ENCODE results near the gene SHLD1.
A peak's percentile ranks its signal among the peaks of the same experiment; 100 is the strongest.
"Not testable (repeated sequence)": the region's sequence is repeated elsewhere in the genome, so short reads cannot be mapped to it uniquely, and the experiment has no call there.

SHLD1 gene

DNA sequence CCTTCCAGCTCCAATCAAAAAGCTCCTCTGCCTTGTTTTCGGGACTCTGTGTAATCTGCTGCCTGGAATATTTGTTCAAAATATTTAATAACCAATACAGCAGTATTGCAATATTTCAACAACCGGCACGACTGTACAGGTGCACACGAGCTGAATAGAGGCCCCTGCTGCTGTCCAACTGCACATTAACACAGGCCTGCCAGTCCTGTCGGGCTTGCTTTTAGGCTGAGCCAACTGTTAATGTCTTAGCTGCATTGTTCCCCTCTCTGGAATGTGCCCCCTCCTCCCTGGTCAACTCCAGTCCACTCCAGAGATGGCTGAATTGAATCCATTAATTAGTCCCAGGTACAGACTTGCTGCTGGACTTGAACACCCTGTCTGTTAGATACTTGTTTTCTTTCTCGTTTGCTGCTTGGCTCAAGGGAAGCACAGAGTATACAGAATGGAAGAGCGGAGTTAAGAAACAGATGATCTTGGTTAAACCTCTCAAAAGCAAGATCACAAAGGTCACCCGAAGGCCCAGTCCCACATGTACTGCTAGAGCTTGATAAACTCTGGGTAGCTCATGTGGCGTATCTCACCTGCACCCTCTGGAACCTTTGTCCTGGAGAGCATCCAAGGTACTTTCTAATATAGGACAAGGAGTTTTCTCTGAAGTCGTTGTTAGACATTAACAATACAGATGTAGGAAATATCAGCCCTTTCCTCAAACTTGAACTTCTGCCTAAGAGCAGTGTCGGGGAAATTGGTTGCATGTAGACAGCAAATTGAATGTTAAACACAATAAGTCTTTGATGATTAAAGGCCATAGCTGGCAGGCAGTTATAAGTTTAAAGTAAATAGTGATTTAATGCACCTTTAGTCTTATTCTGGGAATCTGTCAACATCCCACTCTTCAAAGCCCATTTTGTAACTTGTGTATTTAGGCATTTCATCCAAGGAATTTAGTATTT is 31.9 kb downstream of the SHLD1 start:
- DNase-seq = no peak

DNA sequence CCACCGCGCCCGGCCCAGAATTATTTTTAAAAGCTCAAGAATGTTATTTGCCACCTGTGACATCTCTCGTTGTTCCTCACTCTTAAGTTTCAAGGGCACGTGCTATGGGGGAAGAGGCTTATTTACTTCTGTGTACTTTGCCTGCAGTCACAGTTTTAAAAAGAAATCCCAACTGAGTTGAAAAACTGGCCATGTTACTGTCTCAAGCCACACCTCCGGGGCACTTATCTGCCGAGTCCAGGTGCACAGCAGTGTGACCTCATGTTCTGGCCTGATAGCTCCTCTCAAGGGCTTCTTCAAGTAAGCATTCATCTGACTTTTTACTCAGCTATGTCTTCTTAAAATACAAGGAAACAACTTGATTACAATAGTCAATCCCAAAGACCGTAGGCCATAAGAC is 34.5 kb downstream of the SHLD1 start:
- no peak for DNase-seq

DNA sequence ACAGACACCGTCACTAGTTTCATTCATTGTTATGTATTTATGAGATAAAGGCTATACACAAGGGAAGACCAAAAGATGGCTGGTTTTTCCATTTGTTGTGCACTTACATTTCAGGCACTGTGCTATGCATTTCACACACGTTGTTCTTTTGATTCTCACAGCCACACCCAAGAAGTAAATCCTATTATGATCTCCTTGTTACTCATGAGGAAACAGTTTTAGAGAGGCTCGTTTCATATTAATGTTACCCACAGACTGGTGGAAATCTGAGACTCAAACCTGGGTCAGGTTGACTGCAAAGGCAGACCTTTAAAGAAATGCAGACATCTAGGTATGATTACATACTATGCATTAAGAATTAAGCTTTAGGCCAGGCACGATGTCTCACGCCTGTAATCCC is 34.9 kb downstream of the SHLD1 start:
- DNase-seq = no peak

DNA sequence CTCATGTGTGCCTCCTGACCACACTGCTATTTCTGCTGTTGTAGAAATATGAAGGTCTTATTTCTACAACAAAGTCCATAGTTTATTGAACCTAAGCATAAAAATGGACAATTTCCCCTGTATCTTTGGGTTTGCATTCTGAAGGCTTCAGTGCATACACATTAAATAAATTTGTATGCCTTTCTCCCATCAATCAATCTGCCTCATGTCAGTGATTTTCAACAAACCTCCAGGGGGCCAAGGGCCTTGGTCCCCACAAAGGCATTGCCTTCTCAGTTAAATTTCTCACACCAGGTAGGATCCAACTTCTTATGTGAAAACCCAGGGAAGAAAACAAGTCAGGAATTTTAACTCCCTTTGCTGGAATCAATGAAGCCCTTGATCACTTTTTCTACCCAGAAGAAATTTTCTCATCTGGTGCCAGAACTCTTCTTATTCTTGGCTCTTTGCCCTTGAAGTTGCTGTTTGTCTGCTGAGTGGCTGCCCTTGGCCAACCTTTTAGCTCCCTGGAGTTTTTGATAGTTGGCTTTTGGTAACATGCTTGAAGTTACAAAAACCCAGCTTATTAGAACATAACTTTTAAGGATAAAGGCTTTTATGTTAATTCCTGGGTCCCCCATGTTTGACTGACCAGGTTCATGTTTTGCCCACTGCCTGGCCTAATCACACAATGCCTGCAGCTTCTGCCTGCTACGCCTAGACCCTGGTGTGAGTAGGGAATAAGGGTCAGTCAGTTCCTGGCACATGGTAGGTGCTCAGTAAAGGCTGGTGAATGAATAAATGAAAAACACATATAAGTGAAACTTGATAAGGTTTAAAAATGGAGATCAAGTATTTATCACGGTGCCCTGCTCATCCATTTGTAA is 37.0 kb downstream of the SHLD1 start:
- DNase-seq = no peak

DNA sequence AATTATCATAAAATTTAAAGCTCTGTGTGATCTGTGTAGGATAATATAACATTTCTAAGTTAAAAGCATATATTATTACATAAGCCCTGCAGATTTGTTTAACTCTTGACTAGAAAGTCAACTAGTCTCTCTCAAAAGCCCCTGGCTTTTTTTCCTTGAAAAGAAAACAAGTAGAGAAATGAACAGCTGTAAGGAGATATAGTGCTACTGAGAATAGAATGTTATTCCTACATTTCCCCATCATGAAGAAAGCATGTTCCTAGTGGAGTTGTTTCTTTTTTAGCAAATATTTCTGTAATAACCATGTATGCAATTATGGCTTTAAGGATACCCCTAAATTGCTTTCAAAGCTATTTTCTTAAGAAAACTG is 37.6 kb downstream of the SHLD1 start:
- DNase-seq = no peak

DNA sequence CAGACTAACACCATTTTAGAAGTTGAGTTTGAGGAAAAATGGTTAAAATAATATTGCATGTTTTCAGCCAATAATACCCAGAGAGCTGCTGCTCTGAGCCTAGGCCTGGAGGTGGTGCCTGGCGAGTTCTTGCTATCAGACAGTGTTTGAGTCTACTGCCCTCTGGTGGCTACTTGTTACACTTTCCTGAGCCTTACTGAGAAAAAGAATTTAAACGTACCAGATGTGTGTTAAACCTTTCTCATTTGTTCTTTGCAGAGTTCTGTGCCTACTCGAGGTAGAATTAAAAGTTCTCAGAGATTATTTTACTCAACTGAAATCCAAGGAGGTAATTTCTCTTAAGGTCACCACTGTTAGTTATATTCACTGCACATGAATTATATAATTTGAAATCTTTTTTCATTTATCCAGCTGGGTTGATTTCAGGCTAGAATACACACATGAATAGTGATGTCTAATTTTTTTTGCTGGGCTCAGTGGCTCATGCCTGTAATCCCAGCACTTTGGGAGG is 38.2 kb downstream of the SHLD1 start:
- DNase-seq = peak; percentile 84 to 90

DNA sequence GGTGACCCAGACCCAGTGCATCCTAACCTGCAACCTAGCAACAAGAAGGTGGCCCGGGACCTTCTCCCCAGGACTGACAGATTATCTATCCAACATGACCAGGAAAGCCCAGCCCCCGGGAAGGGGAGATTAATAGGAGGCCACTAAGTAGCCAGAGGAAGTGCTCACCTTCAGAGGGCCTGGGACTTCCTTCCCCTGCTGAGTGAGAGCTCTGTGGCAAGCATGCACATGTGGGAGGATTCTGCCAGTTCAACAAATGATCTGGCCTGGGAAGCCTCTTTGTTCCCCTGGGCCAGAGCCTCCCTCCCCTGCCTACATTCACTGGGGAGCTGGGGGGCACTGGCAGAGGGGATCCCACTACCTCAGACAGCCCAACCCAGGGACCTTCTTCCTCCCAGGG is 39.6 kb downstream of the SHLD1 start:
- DNase-seq = no peak

DNA sequence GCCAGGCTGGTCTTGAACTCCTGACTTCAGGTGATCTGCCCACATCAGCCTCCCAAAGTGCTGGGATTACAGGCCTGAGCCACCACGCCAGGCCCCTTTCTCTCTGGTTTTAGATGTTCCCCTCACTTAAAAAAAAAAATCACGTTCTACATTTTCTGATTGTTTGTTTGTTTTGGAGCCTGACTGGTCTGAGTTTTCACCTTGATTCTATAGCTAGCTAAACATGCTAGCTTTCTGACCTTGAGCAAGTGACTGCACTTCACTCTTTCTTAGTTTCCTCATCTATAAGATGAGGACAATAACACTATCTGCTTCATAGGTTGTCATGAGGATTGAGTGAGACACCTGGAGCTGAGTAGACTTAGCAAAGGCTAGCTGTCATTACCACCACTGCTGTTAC is 43.7 kb downstream of the SHLD1 start:
- no peak for DNase-seq

DNA sequence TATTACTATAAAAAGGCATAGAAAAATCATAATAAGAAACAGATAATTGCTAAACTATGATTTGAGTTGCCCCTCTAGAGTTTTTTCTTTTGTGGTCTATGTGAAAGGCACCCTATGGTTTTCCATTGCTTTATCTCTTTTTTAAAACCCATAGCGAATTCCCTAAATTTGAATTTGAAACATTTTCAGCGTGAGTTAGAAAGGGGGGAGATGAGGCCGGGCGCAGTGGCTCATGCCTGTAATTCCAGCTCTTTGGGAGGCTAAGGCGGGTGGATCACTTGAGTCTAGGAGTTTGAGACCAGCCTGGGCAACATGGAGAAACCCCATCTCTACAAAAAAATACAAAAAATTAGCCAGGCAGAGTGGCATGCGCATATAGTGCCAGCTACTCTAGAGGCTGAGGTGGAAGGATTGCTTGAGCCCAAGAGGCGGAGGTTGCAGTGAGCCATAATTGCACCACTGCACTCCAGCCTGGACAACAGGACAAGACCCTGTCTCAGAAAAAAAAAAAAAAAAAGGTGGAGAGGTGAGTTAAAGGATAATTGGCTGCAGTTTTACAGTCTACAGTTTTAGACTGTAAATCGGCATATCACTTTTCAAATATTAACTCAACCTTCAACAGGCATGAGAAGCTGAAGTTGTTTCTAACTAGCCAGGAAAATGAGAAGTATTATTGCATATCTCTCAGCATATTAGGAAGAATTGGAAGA is 46.3 kb downstream of the SHLD1 start:
- no peak for DNase-seq

DNA sequence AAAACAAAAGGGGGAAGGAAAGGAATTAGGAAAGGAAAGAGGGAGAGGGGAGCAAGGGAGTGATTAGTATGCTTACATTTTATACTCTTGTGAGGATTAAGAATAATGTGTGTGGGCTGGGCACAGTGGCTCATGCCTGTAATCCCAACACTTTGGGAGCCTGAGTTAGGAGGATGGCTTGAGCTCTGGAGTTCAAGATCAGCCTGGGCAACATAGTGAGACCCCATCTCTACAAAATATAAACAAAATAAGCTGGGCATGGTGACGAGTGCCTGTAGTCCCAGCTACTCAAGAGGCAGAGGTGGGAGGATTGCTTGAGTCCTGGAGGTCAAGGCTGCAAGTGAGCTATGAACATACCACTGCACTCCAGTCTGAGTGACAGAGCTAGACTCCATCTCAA is 47.0 kb downstream of the SHLD1 start:
- DNase-seq = no peak

DNA sequence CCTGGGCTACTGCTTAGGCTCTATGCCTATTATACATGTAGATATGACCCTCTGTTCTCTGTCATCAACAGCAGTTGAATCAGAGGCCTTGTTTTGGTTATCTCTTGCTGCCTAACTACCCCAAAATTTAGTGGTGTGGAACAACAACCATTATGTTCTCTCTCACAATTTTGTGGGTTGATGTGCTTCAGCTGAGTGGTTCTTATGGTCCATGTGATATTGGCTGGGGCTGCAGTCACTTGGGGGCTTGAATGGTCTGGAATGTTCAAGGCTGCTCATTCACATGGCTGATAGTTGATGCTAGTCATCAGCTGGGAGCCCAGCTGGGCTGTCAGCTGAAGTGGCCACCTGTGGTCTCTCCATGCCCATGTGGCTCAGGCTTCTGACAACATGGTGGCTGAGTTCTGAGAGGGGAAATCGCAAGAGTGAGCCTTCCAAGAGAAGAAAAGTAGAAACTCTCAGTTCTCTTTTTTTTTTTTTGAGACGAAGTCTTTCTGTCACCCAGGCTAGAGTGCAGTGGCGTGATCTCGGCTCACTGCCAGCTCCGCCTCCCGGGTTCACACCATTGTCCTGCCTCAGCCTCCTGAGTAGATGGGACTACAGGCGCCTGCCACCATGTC is 47.8 kb downstream of the SHLD1 start:
- peak in 1 of 2 donors; percentile 35 for DNase-seq

DNA sequence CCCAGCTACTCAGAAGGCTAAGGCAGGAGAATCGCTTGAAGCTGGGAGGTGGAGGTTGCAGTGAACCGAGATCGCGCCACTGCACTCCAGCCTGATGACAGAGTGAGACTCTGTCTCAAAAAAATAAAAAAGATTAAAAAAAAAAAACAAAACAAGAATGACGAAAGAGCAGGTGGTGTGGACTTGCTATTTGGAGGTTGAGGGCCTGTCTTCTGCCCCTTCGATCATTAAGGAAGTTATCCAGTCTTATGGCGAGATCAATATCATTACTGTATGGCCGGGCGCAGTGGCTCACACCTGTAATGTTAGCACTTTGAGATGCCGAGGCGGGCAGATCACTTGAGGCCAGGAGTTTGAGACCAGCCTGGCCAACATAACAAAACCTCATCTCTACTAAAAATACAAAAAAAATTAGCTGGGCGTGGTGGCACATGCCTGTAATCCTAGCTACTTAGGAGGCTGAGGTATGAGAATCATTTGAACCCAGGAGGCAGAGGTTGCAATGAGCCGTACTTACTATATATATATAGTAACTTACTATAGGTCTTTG is 53.6 kb downstream of the SHLD1 start:
- DNase-seq = not testable (repeated sequence)

DNA sequence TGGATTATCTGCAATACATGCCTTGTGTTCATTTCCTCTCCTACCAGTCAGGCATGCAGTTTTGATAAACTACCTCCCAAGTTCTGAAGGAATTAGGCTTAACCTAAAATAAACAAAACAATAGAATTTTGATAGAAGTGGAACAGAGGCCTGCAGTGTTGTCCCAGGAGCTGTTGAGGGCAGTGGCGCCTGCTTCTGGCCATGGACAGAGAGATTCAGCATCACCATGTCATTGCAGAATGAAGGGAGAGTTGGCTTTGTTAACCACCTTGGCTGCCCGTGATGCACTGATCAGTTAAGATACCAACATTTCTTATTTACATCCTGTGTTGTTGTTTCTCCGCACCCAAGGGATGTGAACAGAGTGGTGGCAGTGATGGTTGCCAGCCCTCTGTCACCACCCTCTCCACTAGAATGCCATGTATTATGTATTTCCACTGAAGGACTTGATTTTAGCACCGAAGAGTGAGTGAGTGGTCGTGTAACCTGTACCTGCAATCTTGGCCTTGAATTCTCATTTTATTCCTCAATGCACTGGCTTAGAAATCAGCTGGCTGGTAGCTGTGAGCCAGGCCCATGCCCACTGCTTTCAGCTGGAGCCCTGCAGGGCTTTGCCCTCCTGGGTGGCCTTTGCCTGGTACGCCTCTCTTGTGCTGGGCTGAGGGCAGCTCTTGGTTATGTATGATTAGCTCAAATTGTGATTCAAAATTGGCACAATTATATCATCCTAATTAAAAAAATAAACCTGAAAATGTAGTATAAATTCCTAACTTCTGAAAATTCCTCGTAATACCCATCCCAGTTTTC is 56.5 kb downstream of the SHLD1 start:
- no peak for DNase-seq

DNA sequence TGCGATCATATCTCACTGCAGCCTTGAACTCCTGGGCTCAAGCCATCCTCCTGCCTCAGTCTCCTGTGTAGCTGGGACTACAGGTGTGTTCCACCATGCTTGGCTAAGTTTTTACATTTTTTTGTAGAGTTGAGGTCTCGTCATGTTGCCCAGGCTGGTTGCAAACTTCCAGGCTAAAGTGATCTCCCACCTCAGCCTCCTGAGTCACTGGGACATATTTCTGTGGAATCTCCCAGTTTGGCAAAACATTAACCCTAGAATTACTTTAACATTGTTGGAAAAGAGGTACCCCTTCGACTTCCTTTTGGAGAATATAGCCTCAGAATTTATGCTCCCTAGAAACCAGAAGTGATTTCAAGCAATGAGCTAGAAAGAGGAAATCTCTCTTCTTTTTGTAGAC is 57.2 kb downstream of the SHLD1 start:
- DNase-seq = no peak

DNA sequence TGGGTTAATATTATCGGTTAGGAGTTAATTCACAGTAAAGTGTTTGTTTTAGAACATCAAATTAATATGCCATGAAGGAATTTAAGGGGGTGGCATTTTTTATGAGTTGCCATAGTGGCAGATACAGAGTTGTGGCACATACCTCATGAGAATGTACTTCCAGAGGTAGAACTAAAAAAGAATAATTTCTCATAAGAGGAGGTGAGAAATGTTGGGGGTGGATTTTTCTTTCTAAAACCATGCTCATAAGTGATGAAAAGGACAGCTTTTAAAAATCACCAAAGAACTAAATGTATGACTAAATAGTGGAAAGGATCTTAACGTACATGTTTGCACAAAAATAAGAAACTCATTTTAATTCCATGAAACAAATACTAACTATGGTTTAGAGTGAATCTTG is 58.7 kb downstream of the SHLD1 start:
- no peak for DNase-seq

DNA sequence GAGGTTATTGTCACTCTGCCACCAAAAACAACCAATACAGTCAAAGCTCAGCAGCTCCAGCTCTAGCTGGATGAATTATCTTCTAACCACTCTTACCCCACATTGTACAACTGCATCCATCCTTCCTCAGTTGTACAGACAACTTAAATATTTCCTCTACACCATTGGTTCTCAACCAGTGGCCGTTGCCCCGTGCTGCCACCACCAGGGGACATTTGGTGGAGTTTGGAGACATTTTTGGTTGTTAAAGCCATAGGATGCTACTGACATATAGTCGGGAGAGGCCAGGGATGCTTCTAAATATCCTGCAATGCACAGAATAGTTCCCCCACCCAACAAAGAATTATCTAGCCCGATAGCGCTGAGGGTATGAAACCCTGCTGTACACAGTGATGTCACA is 59.3 kb downstream of the SHLD1 start:
- DNase-seq = no peak

DNA sequence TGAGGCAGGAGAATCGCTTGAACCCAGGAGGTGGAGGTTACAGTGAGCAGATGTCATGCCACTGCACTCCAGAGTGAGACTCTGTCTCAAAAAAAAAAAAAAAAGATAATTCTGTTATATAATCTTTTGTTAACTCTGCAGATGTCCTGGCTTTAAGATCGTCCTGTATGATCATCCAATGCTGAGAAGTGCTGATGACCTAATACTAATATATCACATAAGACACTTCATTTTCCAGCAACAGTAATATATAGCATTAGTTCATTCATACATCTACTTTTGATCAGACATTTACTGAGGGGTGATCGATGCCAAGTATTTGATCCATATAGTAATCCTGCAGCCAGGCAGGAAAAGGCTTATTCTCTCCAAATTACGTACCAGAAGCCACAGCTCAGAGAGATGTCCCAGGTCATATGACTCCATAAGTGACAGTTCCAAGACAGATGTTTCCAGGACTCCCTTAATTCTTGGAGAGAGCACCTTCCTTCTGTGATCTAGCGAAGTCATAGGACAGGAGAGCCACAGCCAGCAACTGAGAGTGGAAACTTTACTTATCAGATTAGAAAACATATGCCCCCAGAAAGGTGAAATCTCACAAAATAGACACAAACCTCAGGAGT is 60.7 kb downstream of the SHLD1 start:
- no peak for DNase-seq

DNA sequence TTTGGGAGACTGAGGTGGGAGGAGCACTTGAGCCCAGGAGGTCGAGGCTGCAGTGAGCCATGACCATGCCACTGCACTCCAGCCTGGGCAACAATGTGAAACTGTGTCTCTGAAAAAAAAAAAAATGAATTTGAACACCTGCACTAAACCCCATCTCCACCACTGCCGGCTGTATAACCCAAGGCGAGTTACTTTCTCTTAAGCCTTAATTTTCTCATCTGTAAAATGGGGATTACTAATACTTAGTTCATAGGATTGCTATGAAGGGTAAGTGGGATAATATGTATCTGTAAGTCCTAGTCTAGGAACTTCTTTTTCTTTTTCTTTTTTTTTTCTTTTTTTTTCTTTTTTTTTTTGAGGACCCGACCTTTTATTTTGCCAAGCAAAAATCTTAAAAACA is 61.5 kb downstream of the SHLD1 start:
- DNase-seq = no peak

DNA sequence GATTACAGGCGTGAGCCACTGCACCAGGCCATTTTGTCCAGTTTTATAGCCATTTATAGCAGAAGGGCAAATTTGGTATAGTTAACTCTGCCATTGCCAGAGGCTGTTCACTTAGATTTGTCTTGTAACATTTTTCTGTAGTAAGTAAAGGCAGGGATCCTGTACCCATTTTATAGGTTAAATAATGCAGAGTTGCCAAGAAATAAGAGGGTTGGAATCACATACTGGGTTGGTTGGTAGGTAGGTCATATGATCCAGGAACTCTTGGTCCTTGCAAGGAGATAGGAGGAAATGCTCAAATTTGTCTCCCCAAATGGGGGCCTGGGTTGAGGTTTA is 68.1 kb downstream of the SHLD1 start:
- no peak for DNase-seq

DNA sequence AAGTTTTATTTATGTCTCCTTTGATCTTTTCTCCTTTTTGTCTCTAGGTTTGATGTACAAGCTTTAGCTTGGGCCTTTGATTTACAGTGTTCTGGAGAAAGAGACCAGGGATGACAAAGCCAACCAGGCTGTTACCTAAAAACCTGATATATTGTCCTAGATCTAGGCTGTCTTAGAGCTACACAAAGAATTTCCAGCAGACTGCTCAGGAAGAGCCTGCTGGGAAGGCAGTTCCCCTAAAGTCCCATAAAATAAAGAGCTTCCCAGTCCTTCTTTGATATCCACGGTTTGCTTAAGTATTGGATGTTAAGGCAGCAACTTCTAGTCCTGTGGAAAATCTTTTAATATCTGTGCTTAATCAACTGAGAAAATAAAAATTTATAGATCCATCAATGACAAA is 70.5 kb downstream of the SHLD1 start:
- DNase-seq = no peak

DNA sequence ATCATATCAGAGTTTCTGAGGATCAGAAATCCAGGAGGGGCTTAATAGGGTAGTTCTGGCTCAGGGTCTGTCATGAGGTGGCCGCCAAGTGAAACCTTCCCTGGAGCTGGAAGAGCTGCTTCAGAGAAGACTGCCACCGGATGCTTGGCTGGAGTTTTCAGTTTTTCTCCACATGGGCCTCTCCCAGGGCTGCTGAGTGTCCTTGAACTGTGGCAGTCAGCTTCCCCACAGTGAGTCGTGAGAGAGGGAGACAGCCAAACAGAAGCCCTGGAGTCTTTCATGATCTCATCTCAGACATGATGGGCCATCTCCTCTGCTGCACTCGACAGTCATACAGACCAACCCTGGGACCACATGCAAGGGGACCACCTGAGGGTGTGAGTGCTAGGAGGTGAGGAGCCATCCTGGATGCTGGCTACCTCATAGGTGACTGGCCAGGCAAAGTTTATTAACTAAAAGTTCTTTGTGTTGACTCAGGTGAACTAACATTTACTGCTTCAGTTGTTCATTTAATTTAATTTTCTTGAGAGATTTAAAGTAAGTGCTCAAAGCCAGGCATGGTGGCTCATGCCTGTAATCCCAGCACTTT is 71.5 kb downstream of the SHLD1 start:
- DNase-seq = no peak
